ENCODE data around the gene RIMKLB.
"Not testable (repeated sequence)": the region's sequence is repeated elsewhere in the genome, so short reads cannot be mapped to it uniquely, and the experiment has no call there.

The RIMKLB gene

GRCh38 chr12:8695116-8695515 lies 2.7 kb upstream of the RIMKLB start:
- no peak for DNase-seq

- no peak for DNase-seq
Observed at GRCh38 chr12:8696442-8697090, 1.2 kb upstream of the RIMKLB start.

- no peak for DNase-seq
Observed at GRCh38 chr12:8697120-8697475, 693 bp upstream of the RIMKLB start.

- peak; percentile 31 for DNase-seq
Observed at GRCh38 chr12:8698132-8698851, 501 bp downstream of the RIMKLB start.

- no peak for DNase-seq
Observed at GRCh38 chr12:8698879-8699278, 1.1 kb downstream of the RIMKLB start.

GRCh38 chr12:8699714-8700113 lies 1.9 kb downstream of the RIMKLB start:
- DNase-seq: no peak

GRCh38 chr12:8701046-8701660 lies 3.4 kb downstream of the RIMKLB start:
- DNase-seq: no peak

GRCh38 chr12:8702159-8702558 lies 4.4 kb downstream of the RIMKLB start:
- no peak for DNase-seq

GRCh38 chr12:8709124-8709830 lies 11.5 kb downstream of the RIMKLB start:
- DNase-seq: no peak

GRCh38 chr12:8712572-8712971 lies 14.8 kb downstream of the RIMKLB start:
- no peak for DNase-seq

GRCh38 chr12:8722286-8722800 lies 24.6 kb downstream of the RIMKLB start:
- DNase-seq: no peak

- no peak for DNase-seq
Observed at GRCh38 chr12:8734873-8735381, 37.1 kb downstream of the RIMKLB start.

- no peak for DNase-seq
Observed at GRCh38 chr12:8742501-8742900, 44.7 kb downstream of the RIMKLB start.

- DNase-seq: not testable (repeated sequence)
Observed at GRCh38 chr12:8743121-8743520, 45.3 kb downstream of the RIMKLB start.

GRCh38 chr12:8745631-8746030 lies 47.8 kb downstream of the RIMKLB start:
- DNase-seq: not testable (repeated sequence)

GRCh38 chr12:8746046-8746445 lies 48.3 kb downstream of the RIMKLB start:
- no peak for DNase-seq

- not testable (repeated sequence) for DNase-seq
Observed at GRCh38 chr12:8760076-8760475, 62.3 kb downstream of the RIMKLB start.

GRCh38 chr12:8762701-8763100 lies 64.9 kb downstream of the RIMKLB start:
- not testable (repeated sequence) for DNase-seq

- DNase-seq: not testable (repeated sequence)
Observed at GRCh38 chr12:8766121-8766520, 68.3 kb downstream of the RIMKLB start.

GRCh38 chr12:8770499-8770898 lies 72.7 kb downstream of the RIMKLB start:
- DNase-seq: no peak

- DNase-seq: no peak
Observed at GRCh38 chr12:8771072-8771471, 73.3 kb downstream of the RIMKLB start.

GRCh38 chr12:8773461-8773860 lies 75.7 kb downstream of the RIMKLB start:
- no peak for DNase-seq

GRCh38 chr12:8779281-8779680 lies 81.5 kb downstream of the RIMKLB start:
- no peak for DNase-seq
